GM18505 (cell line): ENCODE data around the gene NR2C1.
"Not testable (repeated sequence)": the region's sequence is repeated elsewhere in the genome, so short reads cannot be mapped to it uniquely, and the experiment has no call there.

Experiments used
- ATAC-seq: cut with Tn5 transposase; IDR thresholded peaks from one replicate; pipeline ENCODE4 v1.9.1; 2021; ENCODE audit not compliant: unreplicated experiment
- POLR2A ChIP-seq: IDR thresholded peaks from 4 replicates; pipeline ENCODE4 v1.6.1; 2011; ENCODE audit warnings: borderline replicate concordance; ENCODE audit not compliant: insufficient read depth, insufficient read length; ENCODE audit errors: extremely low read depth

The NR2C1 gene

DNA sequence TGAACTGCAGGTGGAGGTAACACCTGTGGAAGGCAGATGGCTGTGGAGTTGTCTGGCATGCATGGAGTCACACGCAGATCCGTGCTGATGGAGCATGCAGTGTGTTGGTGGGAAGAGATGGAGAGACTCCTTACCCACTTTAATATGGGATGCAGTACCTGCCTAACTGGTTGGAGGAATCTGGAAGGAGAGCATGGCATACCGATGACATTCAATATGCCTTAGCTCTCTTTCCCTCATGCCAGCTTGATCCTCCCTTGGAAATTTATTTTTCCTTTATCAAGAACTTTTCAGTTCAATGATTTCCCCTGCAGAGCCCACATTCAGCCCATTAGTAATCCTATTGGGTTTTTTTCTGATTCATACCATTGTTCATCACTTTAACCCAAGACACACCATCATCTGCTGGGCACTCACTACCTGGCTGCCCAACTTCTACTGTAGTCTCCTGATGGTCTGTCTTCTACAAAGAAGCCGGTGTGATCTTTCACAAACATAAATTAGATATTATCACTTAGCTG, 25.9 kb upstream of the NR2C1 start:
- no peak for ATAC-seq

DNA sequence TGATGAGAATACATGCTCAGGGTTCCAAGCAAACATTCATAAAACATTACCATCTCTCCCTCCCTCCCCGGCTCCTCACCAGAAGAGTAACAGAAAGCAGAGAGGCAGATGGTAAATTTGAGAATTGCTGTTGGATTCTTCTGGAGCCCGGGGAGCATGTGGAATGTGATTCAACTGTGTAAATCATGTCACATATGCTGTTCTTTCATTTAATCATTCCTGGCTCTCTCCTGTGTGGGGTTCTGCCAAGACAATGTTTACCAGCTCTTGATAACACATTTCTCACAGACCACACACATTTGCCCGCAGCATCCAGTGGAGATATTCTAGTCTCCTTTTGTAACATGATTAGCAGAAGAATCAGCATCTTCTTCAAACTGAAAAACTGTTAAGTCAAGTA, 23.4 kb upstream of the NR2C1 start:
- no peak for TF ChIP-seq POLR2A
- no peak for ATAC-seq

More for the DNA sequence above, 25.9 kb upstream of the NR2C1 start:
- no peak for TF ChIP-seq POLR2A

GRCh38 chr12:95096378-95096777, 23.0 kb upstream of the NR2C1 start:
- no peak for ATAC-seq
- TF ChIP-seq POLR2A: no peak

- not testable (repeated sequence) for ATAC-seq
These were observed 22.4 kb upstream of the NR2C1 start for GRCh38 chr12:95095866-95096265.

DNA sequence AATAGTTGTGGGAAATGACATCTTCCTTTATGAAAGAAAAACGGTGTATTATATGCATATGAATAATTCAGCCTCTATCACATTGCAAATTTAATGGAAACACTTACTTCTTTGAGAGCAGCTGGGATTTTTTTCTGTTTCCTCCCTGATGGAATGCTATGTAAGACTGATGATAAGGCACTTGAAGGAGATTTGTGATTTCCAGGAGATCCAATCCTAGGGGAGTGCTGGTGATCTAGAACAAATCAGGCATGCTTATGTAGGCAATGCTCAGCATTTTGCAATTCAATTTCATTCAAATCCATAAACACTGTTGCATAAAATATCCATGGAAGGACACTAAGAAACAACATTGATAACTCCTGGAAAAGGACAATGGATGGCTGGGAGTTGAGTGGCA, 16.0 kb upstream of the NR2C1 start:
- no peak for ATAC-seq
- no peak for TF ChIP-seq POLR2A

DNA sequence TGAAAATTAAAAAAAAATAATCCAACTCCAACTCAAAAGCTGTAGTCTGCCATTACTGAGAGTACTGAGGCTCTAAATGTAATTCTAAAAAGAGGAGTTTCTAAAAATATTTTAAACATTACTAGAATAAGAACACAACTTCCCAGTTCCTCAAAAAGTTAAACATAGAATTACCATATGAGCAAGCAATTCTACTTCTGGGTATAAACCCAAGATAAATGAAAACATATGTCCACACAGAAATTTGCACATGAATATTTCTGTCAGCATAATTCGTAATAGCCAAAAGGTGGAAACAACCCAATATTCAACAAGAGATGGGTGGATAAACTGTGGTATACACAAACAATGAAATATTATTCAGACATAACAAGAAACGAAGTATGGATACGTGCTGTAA, 15.0 kb upstream of the NR2C1 start:
- peak; percentile 69 for ATAC-seq

GRCh38 chr12:95085612-95086011, 12.2 kb upstream of the NR2C1 start:
- no peak for ATAC-seq
- no peak for TF ChIP-seq POLR2A

More for the DNA sequence above, 15.0 kb upstream of the NR2C1 start:
- no peak for TF ChIP-seq POLR2A

DNA sequence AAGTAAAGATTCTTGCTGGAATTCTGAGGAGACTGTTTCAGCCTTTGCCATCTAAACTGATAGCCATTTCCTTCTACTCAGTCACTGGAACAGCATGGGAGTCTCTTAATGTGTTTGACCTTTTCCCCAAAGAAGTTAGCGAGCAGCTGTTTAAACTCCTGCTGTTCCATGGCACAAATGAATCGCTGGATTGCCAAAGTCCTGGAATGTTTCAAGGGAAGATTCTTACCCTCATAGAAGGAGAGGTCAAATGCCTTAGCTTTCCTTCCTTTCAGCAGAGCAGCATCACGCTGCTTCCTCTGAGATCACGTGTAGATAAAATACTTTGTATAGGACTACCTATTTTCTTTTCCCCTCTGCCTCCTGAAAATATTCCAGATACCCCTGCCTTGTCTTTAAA, 10.5 kb upstream of the NR2C1 start:
- no peak for ATAC-seq
- TF ChIP-seq POLR2A: no peak

GRCh38 chr12:95083471-95083870, 10.1 kb upstream of the NR2C1 start:
- ATAC-seq: no peak
- TF ChIP-seq POLR2A: no peak

DNA sequence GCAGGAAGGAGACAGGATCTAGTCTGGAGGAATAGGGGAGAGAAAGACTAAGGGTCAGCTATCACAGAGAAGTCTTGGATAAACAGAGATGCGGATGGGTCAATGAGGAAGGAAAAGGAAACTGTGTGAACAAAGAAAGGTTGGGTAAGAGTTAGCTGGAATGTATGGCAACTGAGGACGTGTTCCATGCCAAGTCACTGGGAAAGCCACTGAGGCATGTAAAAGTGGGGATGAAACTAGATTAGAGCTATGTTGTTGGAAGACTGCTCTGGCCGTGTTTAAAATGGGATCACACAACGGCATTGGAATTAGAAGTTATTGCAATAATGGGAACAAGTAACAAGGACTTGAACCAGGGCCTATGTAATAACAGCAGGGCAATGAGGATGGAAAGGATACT, 3.9 kb upstream of the NR2C1 start:
- ATAC-seq: no peak
- no peak for TF ChIP-seq POLR2A

DNA sequence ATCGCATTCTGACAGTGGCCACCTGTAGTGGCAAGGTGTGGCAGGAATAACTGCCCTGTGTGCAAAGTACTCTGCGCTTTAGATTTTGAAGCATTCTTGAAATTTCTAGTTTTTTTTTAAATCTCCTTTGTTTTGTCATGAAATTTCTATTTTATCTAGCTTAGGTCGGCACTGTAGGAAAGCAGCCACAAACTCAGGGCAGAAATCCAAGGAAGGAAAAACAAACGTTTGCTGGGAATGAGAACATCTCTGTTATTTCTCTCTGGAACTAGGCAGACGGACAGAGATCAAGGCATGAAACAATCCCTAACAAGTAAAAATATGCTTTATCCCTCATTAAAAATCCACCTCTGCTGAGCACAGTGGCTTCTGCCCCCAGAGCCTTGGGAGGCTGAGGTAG, 1.3 kb upstream of the NR2C1 start:
- no peak for ATAC-seq
- no peak for TF ChIP-seq POLR2A

GRCh38 chr12:95073698-95074520, 491 bp upstream of the NR2C1 start:
- no peak for ATAC-seq
- no peak for TF ChIP-seq POLR2A

GRCh38 chr12:95070378-95070777, 3.0 kb downstream of the NR2C1 start:
- no peak for TF ChIP-seq POLR2A
- no peak for ATAC-seq

DNA sequence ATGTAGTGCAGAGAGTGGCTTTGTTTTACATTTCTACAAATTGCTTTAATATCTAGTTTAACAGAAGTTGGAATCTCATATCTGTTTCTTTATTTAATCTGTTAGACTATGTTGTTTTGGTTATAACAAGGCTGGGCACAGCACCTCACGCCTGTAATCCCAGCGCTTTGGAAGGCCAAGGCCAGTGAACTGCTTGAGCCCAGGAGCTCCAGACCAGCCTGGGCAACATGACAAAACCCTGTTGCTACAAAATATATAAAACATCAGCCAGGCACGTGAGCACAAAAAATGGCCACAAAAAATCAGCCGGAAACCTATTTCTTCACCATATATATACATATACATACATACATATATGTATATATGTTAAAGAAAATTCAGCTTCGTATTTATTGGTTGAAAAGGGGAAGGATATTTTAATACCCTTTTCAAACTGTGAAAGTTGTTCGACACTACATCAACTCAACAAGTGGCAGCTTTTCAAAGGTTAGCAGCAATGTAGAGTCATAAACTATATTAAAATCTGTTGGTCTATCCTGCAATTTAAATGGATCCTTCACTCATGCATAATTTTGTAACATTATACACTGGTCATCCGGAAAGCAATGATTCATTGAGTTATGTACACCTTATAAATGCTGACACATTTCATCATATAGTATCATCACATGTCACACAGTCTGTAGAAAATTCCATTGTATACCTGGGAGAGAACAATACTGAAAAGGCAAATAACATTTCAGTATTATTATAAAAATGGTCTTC, 7.1 kb downstream of the NR2C1 start:
- TF ChIP-seq POLR2A: no peak
- no peak for ATAC-seq
